Erythroblast (primary cell): ENCODE results near the gene FHIP1B.

Experiments
- GATA1 ChIP-seq: IDR thresholded peaks from 2 replicates; pipeline ENCODE4 v1.6.1; 2011; ENCODE audit warnings: low read depth, mild to moderate bottlenecking, control low read depth, low read length, moderate library complexity
- POLR2A ChIP-seq: IDR thresholded peaks from 2 replicates; pipeline ENCODE4 v1.6.1; 2011; ENCODE audit warnings: mild to moderate bottlenecking, low read length

DNA sequence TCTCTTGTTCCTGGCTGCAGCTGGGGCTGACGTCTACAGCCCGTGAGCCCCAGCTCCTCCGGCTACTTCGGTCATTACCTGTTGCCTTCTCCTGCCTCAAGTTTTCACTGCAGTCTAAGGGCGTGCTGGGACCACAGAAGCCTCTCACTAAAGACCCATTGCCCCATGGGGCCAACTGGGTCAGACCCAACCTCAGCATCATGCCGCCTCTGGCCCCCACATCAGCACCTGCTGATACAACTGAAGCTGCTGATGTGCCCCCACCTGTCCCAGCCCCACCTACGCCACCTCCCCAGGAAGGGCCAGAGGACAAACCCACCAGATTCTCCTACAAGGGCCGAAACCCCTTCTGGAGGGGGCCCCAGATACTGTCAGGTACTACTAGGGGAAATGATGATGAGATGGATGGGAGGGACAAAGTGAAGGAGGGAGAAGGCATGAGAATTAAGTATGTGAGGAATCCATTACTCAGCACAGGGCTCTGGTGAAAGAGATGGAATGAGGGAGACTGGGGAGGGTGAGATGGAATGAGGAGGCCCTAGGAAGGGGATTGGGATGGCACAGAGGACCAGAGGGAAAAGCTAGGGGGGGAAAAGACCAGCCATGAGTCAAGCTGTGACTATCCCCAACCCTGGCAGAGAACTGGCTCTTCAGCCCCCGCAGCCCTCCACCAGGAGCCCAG, 24.0 kb downstream of the FHIP1B start:
- TF ChIP-seq POLR2A = no peak
- no peak for TF ChIP-seq GATA1
